WTC11 (cell line): ENCODE results near the gene CNTNAP2. TPM values are rescaled to one million over a fixed set of nuclear protein-coding genes. Genes with fewer than 3 reads are reported as not detected.

Experiments
- ATAC-seq: fragments of 200-7000 bp; cut with Tn5 transposase; 2 replicates; pipeline ENCODE4 v1.10.0; 2021; ENCODE audit warnings: mild to moderate bottlenecking, moderate library complexity
- CTCF ChIA-PET: fragments of 300-600 bp; sonication (Branson Sonifier 250); formaldehyde crosslinking; loops from one replicate; lab custom pipeline; 2021; ENCODE audit warnings: antibody characterized with exemption; lab: Charles Lee
- POLR2A ChIA-PET: fragments of 350-600 bp; sonication (Branson Sonifier 250); formaldehyde crosslinking; loops from one replicate; lab custom pipeline; 2021; ENCODE audit warnings: antibody characterized with exemption; lab: Charles Lee
- DNase-seq: peaks from one replicate; pipeline ENCODE4 v3.0.0; 2021; ENCODE audit warnings: low spot score
- H3K27ac Mint-ChIP-seq: 2 replicates; pipeline ENCODE4 v1.8.0; 2021; ENCODE audit warnings: mixed read lengths
- H3K27me3 Mint-ChIP-seq: 2 replicates; pipeline ENCODE4 v1.8.0; 2021; ENCODE audit warnings: low read depth, mild to moderate bottlenecking, moderate library complexity, mixed read lengths
- H3K36me3 Mint-ChIP-seq: 2 replicates; pipeline ENCODE4 v1.8.0; 2021; ENCODE audit warnings: mixed read lengths
- H3K4me1 Mint-ChIP-seq: 2 replicates; pipeline ENCODE4 v1.8.0; 2022; ENCODE audit warnings: mixed read lengths
- H3K4me3 Mint-ChIP-seq: 2 replicates; pipeline ENCODE4 v1.8.0; 2021; ENCODE audit warnings: mild to moderate bottlenecking, moderate library complexity, mixed read lengths
- H3K9me3 Mint-ChIP-seq: 2 replicates; pipeline ENCODE4 v1.8.0; 2021; ENCODE audit warnings: mixed read lengths
- ARID4B ChIP-seq: sonication (generic); formaldehyde crosslinking; IDR thresholded peaks from 2 replicates; pipeline ENCODE4 v1.8.0; 2023; ENCODE audit warnings: missing genetic modification reagents, mild to moderate bottlenecking, borderline replicate concordance
- ATF1 ChIP-seq: sonication (generic); formaldehyde crosslinking; IDR thresholded peaks from 2 replicates; pipeline ENCODE4 v1.8.1; 2023; ENCODE audit warnings: mild to moderate bottlenecking, moderate library complexity, missing genetic modification reagents
- ELF4 ChIP-seq: sonication (generic); formaldehyde crosslinking; IDR thresholded peaks from 2 replicates; pipeline ENCODE4 v1.8.1; 2022; ENCODE audit warnings: low read depth, mild to moderate bottlenecking, moderate library complexity, missing genetic modification reagents
- GABPB1 ChIP-seq: sonication (generic); formaldehyde crosslinking; IDR thresholded peaks from 2 replicates; pipeline ENCODE4 v1.8.1; 2023; ENCODE audit warnings: mild to moderate bottlenecking, missing genetic modification reagents
- IRF1 ChIP-seq: sonication (generic); formaldehyde crosslinking; IDR thresholded peaks from 2 replicates; pipeline ENCODE4 v1.8.0; 2023; ENCODE audit warnings: missing genetic modification reagents
- IRF2 ChIP-seq: sonication (generic); formaldehyde crosslinking; IDR thresholded peaks from 2 replicates; pipeline ENCODE4 v1.8.0; 2022; ENCODE audit warnings: low read depth, missing genetic modification reagents, borderline replicate concordance
- JAZF1 ChIP-seq: fragments of 250-450 bp; sonication (Bioruptor Pico); IDR thresholded peaks from 2 replicates; pipeline ENCODE4 v1.9.0; 2021; ENCODE audit warnings: moderate library complexity, mild to moderate bottlenecking, inconsistent platforms
- MXD4 ChIP-seq: fragments of 250-450 bp; sonication (Bioruptor Pico); IDR thresholded peaks from 2 replicates; pipeline ENCODE4 v1.8.0; 2021; ENCODE audit warnings: mild to moderate bottlenecking, moderate library complexity, borderline replicate concordance
- NFATC4 ChIP-seq: fragments of 250-450 bp; sonication (Bioruptor Pico); IDR thresholded peaks from 2 replicates; pipeline ENCODE4 v1.9.0; 2021; ENCODE audit warnings: mild to moderate bottlenecking
- NFE2L1 ChIP-seq: sonication (generic); formaldehyde crosslinking; IDR thresholded peaks from 2 replicates; pipeline ENCODE4 v1.8.1; 2023; ENCODE audit warnings: missing genetic modification reagents
- NR1H2 ChIP-seq: sonication (generic); formaldehyde crosslinking; IDR thresholded peaks from 2 replicates; pipeline ENCODE4 v1.9.0; 2021; ENCODE audit warnings: mild to moderate bottlenecking, moderate library complexity, missing genetic modification reagents
- NR2C2 ChIP-seq: sonication (generic); formaldehyde crosslinking; IDR thresholded peaks from 2 replicates; pipeline ENCODE4 v1.8.0; 2022; ENCODE audit warnings: mild to moderate bottlenecking, missing genetic modification reagents
- NR3C1 ChIP-seq: sonication (generic); formaldehyde crosslinking; conservative IDR thresholded peaks from 2 replicates; pipeline ENCODE4 v1.8.1; 2023; ENCODE audit warnings: low read depth, mild to moderate bottlenecking, missing genetic modification reagents
- OVOL2 ChIP-seq: fragments of 250-450 bp; sonication (Bioruptor Pico); IDR thresholded peaks from 2 replicates; pipeline ENCODE4 v1.9.0; 2021; ENCODE audit warnings: mild to moderate bottlenecking, borderline replicate concordance
- SMAD3 ChIP-seq: sonication (generic); formaldehyde crosslinking; IDR thresholded peaks from 2 replicates; pipeline ENCODE4 v1.8.0; 2022; ENCODE audit warnings: missing genetic modification reagents, mild to moderate bottlenecking, borderline replicate concordance
- SP1 ChIP-seq: sonication (generic); formaldehyde crosslinking; conservative IDR thresholded peaks from 2 replicates; pipeline ENCODE4 v1.8.1; 2022; ENCODE audit warnings: missing genetic modification reagents
- TCF7 ChIP-seq: sonication (generic); formaldehyde crosslinking; IDR thresholded peaks from 2 replicates; pipeline ENCODE4 v1.8.0; 2022; ENCODE audit warnings: mild to moderate bottlenecking, low read depth, missing genetic modification reagents, moderate library complexity
- TEAD4 ChIP-seq: sonication (generic); formaldehyde crosslinking; IDR thresholded peaks from 2 replicates; pipeline ENCODE4 v1.8.0; 2022; ENCODE audit warnings: mild to moderate bottlenecking, missing genetic modification reagents
- TP53 ChIP-seq: sonication (generic); formaldehyde crosslinking; IDR thresholded peaks from 2 replicates; pipeline ENCODE4 v1.8.1; 2023; ENCODE audit warnings: mild to moderate bottlenecking, missing genetic modification reagents
- ZBTB43 ChIP-seq: sonication (generic); formaldehyde crosslinking; IDR thresholded peaks from 2 replicates; pipeline ENCODE4 v1.8.1; 2023; ENCODE audit warnings: mild to moderate bottlenecking, missing genetic modification reagents
- ZNF317 ChIP-seq: sonication (generic); formaldehyde crosslinking; IDR thresholded peaks from 2 replicates; pipeline ENCODE4 v1.8.1; 2023; ENCODE audit warnings: low read depth, mild to moderate bottlenecking, moderate library complexity, missing genetic modification reagents, borderline replicate concordance
- ZNF396 ChIP-seq: fragments of 250-450 bp; sonication (Bioruptor Pico); IDR thresholded peaks from 2 replicates; pipeline ENCODE4 v1.8.0; 2021; ENCODE audit warnings: mild to moderate bottlenecking, moderate library complexity, borderline replicate concordance
- ZNF512 ChIP-seq: sonication (generic); formaldehyde crosslinking; IDR thresholded peaks from 2 replicates; pipeline ENCODE4 v1.8.1; 2022; ENCODE audit warnings: missing genetic modification reagents, borderline replicate concordance
- total RNA-seq: library from RNA; stranded (reverse); gene quantifications from 3 replicates; pipeline ENCODE4 v1.2.3, GENCODE V29; 2021
- TF ChIP-seq, protein P1 (sequence below): sonication (generic); formaldehyde crosslinking; IDR thresholded peaks from 2 replicates; pipeline ENCODE4 v1.8.1; 2023; ENCODE audit warnings: mild to moderate bottlenecking, missing genetic modification reagents, moderate library complexity
- TF ChIP-seq, protein P2 (sequence below): sonication (generic); formaldehyde crosslinking; IDR thresholded peaks from 2 replicates; pipeline ENCODE4 v1.8.1; 2022; ENCODE audit warnings: mild to moderate bottlenecking, moderate library complexity, missing genetic modification reagents

CNTNAP2 gene
- total RNA-seq, 1 experiment from 2014 or later, result 63.8 TPM

- DNase-seq (no peak), ATAC-seq (no peak)
- H3K9me3 Mint-ChIP-seq, result peaks cover 29% of the 10 kb centered on the region
- TF ChIP-seq MXD4 (CRISPR knock-in tag) (no peak), IRF2 (CRISPR knock-in tag) (no peak), ZNF317 (CRISPR knock-in tag) (no peak), TEAD4 (CRISPR knock-in tag) (no peak), NFE2L1 (CRISPR knock-in tag) (no peak), ZNF396 (CRISPR knock-in tag) (no peak), NFATC4 (CRISPR knock-in tag) (no peak), ZNF512 (CRISPR knock-in tag) (no peak), ARID4B (CRISPR knock-in tag) (no peak), OVOL2 (CRISPR knock-in tag) (no peak), NR2C2 (CRISPR knock-in tag) (no peak), IRF1 (CRISPR knock-in tag) (no peak), ELF4 (no peak)
- TF ChIP-seq, protein P1, sequence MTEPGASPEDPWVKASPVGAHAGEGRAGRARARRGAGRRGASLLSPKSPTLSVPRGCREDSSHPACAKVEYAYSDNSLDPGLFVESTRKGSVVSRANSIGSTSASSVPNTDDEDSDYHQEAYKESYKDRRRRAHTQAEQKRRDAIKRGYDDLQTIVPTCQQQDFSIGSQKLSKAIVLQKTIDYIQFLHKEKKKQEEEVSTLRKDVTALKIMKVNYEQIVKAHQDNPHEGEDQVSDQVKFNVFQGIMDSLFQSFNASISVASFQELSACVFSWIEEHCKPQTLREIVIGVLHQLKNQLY, result no peak
- TF ChIP-seq, protein P2, sequence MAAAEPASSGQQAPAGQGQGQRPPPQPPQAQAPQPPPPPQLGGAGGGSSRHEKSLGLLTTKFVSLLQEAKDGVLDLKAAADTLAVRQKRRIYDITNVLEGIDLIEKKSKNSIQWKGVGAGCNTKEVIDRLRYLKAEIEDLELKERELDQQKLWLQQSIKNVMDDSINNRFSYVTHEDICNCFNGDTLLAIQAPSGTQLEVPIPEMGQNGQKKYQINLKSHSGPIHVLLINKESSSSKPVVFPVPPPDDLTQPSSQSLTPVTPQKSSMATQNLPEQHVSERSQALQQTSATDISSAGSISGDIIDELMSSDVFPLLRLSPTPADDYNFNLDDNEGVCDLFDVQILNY (CRISPR knock-in tag), result no peak
- no peaks in the 10 kb centered on the region for H3K36me3 Mint-ChIP-seq
- H3K4me1 Mint-ChIP-seq, result peaks cover 14% of the 10 kb centered on the region
- ChIA-PET CTCF (interaction anchor here (0.8 kb wide), 1 partner anchor 96 kb away, joined by 3 read pairs; no protein-coding TSS in a partner anchor), POLR2A (no interaction called here)
- H3K27me3 Mint-ChIP-seq, result no peaks in the 10 kb centered on the region; the same call in 1 of the 2 replicates
- H3K4me3 Mint-ChIP-seq, result no peak overlapping the region
- H3K27ac Mint-ChIP-seq, result no peak overlapping the region
Observed at GRCh38 chr7:148146346-148146745, 2029.7 kb downstream of the CNTNAP2 start.

GRCh38 chr7:148147438-148147837 lies 2030.8 kb downstream of the CNTNAP2 start:
- H3K36me3 Mint-ChIP-seq, result peaks cover 9% of the 10 kb centered on the region
- TF ChIP-seq SMAD3 (CRISPR knock-in tag) (no peak), ZBTB43 (CRISPR knock-in tag) (no peak), TEAD4 (CRISPR knock-in tag) (no peak), JAZF1 (no peak), NR1H2 (CRISPR knock-in tag) (no peak), IRF1 (CRISPR knock-in tag) (no peak), ATF1 (CRISPR knock-in tag) (no peak), SP1 (no peak), TP53 (no peak), TCF7 (CRISPR knock-in tag) (no peak), NR3C1 (CRISPR knock-in tag) (no peak), GABPB1 (no peak)

More at GRCh38 chr7:148147438-148147837, 2030.8 kb downstream of the CNTNAP2 start:
- ChIA-PET POLR2A (interaction anchor here (0.7 kb wide), 1 partner anchor 15 kb away, joined by 5 read pairs; no protein-coding TSS in a partner anchor), CTCF (interaction anchor here (0.6 kb wide), 1 partner anchor 91 kb away, joined by 3 read pairs; no protein-coding TSS in a partner anchor)
- H3K9me3 Mint-ChIP-seq, result peaks cover 39% of the 10 kb centered on the region
- no peaks in the 10 kb centered on the region; the same call in 1 of the 2 replicates for H3K27me3 Mint-ChIP-seq
- H3K4me3 Mint-ChIP-seq, result no peak overlapping the region
- H3K4me1 Mint-ChIP-seq, result peaks cover 14% of the 10 kb centered on the region
- DNase-seq, result no peak
- H3K27ac Mint-ChIP-seq, result no peak overlapping the region
- no peak for ATAC-seq
